ENCODE measurements around the gene TECPR1. TPM values are rescaled to one million over a fixed set of nuclear protein-coding genes. Genes with fewer than 3 reads are reported as not detected.
A peak's percentile ranks its signal among the peaks of the same experiment; 100 is the strongest.

The TECPR1 gene
- total and polyA plus RNA-seq, 2 of the 4 experiments (the other 2 are of a cell fraction), result 11.5 to 14.7 TPM

DNA sequence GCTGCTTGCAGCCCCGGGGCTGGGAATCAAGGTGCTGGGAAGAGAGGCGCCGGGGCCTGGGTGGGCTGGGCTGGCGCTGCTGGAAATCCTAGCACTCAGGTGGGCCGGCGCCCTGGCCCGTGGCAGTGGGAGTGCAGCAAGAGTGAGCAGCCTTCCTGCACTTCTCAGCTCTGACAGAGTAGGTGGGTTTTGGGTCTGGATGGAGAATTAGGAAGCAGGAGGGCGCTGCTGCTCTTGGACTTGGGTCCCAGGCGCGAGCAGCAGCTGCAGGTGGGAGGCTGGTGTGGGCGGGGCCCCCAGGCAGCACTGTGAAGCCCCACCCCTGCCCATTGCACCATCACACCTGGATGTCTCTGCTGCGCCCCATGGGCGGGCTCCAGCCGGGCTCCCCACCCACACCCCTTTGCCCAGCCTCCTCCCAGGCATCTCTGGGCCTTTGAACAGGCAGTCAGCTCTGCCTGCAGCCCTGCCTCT lies 35.5 kb upstream of the TECPR1 start:
- in situ Hi-C loops (cut with MboI; ENCODE audit: low sequenced_read_pairs), result no loop called here
- no peak overlapping the region for H4K5ac ChIP-seq (ENCODE audit: low read depth, low read length)
- no peak overlapping the region; a peak in 1 of 4 replicates for H4K8ac ChIP-seq (ENCODE audit: low read depth in 2 of 2, low read length in 2 of 2)
- CTCF ChIA-PET, result no interaction called here
- H3K14ac ChIP-seq (replicated peaks; ENCODE audit: low read depth, low read length), result no peak overlapping the region
- H2AK9ac ChIP-seq (replicated peaks; ENCODE audit: low read depth, low read length, poor library complexity), result no peak overlapping the region
- POLR2A ChIA-PET (ENCODE audit: unreplicated experiment), result no interaction called here
- H4K91ac ChIP-seq (ENCODE audit: insufficient read depth, low read depth, low read length), result no peak overlapping the region
- H3K27ac ChIP-seq (ENCODE audit: insufficient read depth, low read length), result no peak overlapping the region
- no peak overlapping the region for H3K18ac ChIP-seq (ENCODE audit: low read depth, low read length)
- H4K20me1 ChIP-seq (ENCODE audit: insufficient read depth, low read length), result peaks cover 89% of the 10 kb centered on the region
- 90% methylated on average over 3 of the region's 14 CpGs; no CpG with 5 or more reads in 1 of the 2 experiments for WGBS, 2 experiments (ENCODE audit: extremely low coverage in 2 of 2, insufficient read length in 1 of 2)
- no peaks in the 10 kb centered on the region for H3K27me3 ChIP-seq (ENCODE audit: control insufficient read depth, insufficient read depth, low read length)
- DNase-seq, result no peak
- H3K56ac ChIP-seq (ENCODE audit: extremely low read depth, insufficient read depth, low read length), result no peak overlapping the region
- peak overlapping the region; percentile 52 for H3K4ac ChIP-seq (ENCODE audit: low read depth, low read length)
- no peak overlapping the region for H2BK15ac ChIP-seq (ENCODE audit: low read depth, low read length)
- H3K4me1 ChIP-seq (ENCODE audit: control insufficient read depth, insufficient read depth, low read length), result peaks cover 37% of the 10 kb centered on the region
- dilution Hi-C loops (cut with HindIII; ENCODE audit: low sequenced_read_pairs, unreplicated experiment), result no loop called here
- H2BK20ac ChIP-seq (ENCODE audit: low read depth, low read length), result no peak overlapping the region
- TF ChIP-seq BHLHE40 (IDR thresholded peaks at IDR 0.05; ENCODE audit: low read depth, low read length), result no peak
- TF ChIP-seq, protein P1, sequence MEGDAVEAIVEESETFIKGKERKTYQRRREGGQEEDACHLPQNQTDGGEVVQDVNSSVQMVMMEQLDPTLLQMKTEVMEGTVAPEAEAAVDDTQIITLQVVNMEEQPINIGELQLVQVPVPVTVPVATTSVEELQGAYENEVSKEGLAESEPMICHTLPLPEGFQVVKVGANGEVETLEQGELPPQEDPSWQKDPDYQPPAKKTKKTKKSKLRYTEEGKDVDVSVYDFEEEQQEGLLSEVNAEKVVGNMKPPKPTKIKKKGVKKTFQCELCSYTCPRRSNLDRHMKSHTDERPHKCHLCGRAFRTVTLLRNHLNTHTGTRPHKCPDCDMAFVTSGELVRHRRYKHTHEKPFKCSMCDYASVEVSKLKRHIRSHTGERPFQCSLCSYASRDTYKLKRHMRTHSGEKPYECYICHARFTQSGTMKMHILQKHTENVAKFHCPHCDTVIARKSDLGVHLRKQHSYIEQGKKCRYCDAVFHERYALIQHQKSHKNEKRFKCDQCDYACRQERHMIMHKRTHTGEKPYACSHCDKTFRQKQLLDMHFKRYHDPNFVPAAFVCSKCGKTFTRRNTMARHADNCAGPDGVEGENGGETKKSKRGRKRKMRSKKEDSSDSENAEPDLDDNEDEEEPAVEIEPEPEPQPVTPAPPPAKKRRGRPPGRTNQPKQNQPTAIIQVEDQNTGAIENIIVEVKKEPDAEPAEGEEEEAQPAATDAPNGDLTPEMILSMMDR (conservative IDR thresholded peaks at IDR 0.05; ENCODE audit: low read depth, low read length), result no peak
- TF ChIP-seq POLR2A (IDR thresholded peaks at IDR 0.05; ENCODE audit: low read depth, low read length), result no peak
- no peak for TF ChIP-seq RAD21 (IDR thresholded peaks at IDR 0.05; ENCODE audit: low read length)
- no peak overlapping the region for H3K4me2 ChIP-seq (ENCODE audit: low read depth, low read length)
- H3K23ac ChIP-seq (ENCODE audit: low read depth, low read length), result no peak overlapping the region
- peaks cover 21% of the 10 kb centered on the region for H3K9me1 ChIP-seq (ENCODE audit: insufficient read depth, low read length)
- no TSS peak for BruUV-seq (replicated peaks)
- no peak overlapping the region for H2AK5ac ChIP-seq (ENCODE audit: low read depth, low read length)
- H3K36me3 ChIP-seq (ENCODE audit: control insufficient read depth, insufficient read depth, low read length), result peaks cover 52% of the 10 kb centered on the region
- no peak overlapping the region for H2BK5ac ChIP-seq (ENCODE audit: low read depth, low read length, poor library complexity, severe bottlenecking)
- intact Hi-C loops (cut with micrococcal nuclease), result no loop called here
- no peak overlapping the region for H3K9ac ChIP-seq (ENCODE audit: low read depth, low read length)
- H2BK120ac ChIP-seq (ENCODE audit: low read depth, low read length), result no peak overlapping the region
- no peaks in the 10 kb centered on the region for H3K9me3 ChIP-seq (ENCODE audit: control insufficient read depth, insufficient read depth, low read length)
- H3K4me3 ChIP-seq (ENCODE audit: insufficient read depth, low read depth, low read length), result no peak overlapping the region
- peaks cover 14 to 82% of the 10 kb centered on the region in 2 experiments; a peak in 3 of 4 replicates for H3K79me1 ChIP-seq (ENCODE audit: low read depth in 1 of 2, low read length in 2 of 2)
- H2AFZ ChIP-seq (replicated peaks; ENCODE audit: low read length, poor library complexity), result no peak overlapping the region
- no peak for ATAC-seq (ENCODE audit: low read depth)

Measured in IMR-90 (cell line).